Hindlimb muscle (tissue), 1 donor: ENCODE results near the gene MIB1. TPM values are rescaled to one million over a fixed set of nuclear protein-coding genes. Genes with fewer than 3 reads are reported as not detected.

Experiments
- DNase-seq: peaks from one replicate; pipeline ENCODE4 v3.0.0-alpha.2; 2013
- polyA plus RNA-seq: library from polyadenylated mRNA; unstranded; fragments of 120-200 nt; gene quantifications from one replicate; pipeline ENCODE4 v1.2.1, GENCODE V29; 2013; ENCODE audit not compliant: insufficient read length

MIB1 gene
- polyA plus RNA-seq, 1 donor: 46.1 TPM

DNA sequence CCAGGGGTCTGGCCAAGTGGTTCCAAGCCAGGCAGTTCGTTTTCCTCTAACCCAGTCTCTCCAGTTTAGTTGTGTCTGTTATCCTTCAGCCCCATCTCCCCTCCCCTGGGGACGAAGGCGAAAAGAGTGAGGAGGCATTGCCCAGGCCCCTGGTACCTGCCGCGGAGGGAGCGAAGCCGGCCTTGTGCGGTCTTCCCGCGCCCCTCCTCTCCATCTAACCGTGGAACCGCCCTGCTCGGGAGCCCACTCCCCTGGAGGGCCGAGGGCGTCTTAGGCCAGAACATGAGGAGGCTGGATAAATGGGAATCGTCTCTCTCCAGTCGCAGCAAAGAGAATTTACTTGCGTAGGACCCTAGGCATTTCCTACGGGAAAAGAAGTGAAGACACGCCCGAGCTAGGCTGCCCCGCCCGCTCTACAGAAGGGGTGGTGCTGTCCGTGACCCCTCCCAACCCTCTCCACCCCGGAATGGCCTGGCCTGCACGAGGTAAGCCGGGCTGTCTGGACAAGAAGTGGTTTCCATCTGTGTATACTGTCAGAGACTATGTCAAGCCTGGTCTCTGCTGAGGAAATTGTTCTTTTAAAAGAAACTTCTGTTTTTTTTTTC lies 156.2 kb downstream of the MIB1 start:
- no peak for DNase-seq

DNA sequence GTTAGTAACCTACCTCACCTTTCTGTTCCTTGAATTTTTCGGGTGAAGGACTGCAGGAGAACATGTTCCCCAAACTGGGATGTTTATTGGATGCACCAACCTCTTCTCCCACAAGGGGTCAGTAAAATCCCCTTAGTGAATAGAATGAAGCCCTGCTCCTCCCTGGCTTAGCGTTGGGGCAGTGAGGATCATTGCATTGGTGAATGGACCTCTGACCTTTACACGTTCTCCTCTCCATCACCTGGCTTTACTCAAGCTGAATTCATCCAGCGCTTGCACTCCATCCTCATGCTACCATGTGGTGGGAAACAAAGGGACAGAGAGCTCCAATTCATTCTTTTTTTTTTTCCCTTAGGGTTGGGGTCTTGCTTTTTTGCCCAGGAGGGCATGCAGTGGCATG lies 157.2 kb downstream of the MIB1 start:
- DNase-seq: no peak

DNA sequence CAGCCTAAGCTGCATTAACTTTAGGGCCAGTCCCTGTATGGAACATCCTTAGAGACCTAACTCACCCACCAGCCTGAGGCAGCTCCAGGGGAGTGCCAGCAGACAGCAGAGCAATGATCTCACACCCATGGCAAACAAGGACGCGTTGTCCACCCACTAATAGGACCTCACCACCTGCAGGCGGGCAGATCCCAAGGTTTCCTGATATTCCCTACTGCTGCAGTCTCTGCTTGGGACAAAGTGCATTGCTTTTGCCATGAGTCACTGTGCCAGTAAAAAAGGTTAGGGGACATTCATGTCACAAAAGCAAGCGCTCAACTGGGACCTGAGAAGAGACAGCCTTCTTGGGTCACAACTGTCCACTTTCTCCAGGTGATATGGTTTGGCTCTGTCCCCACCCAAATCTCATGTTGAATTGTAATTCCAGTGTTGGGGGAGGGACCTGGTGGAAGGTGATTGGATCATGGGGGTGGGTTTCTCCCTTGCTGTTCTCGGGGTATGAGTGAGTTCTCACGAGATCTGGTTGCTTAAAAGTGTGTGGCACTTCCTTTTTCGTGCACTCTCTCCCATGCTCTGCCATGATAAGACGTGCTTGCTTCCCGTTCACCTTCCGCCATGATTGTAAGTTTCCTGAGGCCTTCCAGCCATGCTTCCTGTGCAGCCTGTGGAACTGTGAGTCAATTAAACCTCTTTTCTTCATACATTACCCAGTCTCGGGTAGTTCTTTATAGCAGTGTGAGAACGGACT lies 160.2 kb downstream of the MIB1 start:
- DNase-seq: no peak

DNA sequence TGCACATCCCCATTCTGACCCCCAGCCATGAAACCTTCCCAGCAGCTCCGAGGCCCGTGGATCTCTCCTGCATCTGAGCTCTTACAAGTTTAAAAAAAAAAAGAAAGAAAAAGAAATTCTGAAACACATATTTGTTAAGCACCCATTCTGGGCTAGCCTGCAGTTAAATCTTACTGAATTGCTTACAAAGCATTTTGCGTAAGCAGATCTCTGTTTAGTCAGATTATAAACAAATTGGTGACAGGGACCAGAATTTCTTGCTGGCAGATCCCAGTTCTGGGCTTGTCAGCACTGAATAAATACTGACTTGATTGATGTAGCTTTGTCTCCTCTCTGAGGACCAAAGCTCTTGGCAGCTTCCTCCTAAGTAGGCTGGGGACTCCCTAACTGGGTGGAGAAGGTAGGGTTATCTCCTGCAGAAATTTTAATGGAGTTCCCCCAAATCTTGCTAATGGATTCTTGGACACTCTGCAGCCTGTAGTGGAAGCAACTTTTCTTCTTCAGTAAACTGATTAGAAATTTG lies 160.9 kb downstream of the MIB1 start:
- DNase-seq: no peak

DNA sequence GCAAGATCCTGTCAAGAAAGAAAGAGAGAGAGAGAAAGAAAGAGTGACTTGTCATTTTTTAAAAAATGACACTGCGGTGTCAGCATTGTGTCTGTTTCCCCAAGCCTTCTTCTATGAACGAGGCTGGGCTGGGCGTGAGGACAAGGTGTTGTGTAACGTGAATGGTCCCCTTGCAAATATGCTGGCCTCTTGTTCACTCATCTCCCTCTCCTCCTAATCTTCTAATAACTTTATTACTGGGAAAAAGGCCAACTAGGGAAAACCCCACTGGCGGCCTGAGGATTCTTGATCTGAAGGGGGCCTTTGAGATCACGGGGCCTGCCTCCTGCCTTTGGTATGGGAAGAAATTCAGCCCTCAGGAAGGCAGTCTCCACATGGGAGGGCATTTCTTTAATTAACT lies 163.1 kb downstream of the MIB1 start:
- no peak for DNase-seq

DNA sequence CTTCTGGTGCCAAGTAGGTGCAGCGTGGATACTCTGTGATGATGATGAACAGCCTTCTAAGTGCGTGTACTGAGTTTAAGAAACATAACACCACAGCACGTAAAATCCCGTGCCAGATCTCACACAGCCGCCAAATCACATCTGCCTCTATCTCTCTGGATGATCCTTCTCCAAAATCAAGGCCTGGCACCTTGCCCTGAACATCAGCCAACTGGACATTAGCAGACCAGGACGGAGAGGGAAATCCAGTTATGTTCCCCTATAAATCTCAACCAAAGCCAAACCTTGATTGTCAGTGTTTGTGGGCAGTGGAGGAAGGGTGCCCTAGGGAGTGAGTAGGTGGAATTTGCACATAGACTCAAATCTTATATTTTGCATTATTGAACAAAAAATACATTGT lies 164.3 kb downstream of the MIB1 start:
- DNase-seq: peak; percentile 20

DNA sequence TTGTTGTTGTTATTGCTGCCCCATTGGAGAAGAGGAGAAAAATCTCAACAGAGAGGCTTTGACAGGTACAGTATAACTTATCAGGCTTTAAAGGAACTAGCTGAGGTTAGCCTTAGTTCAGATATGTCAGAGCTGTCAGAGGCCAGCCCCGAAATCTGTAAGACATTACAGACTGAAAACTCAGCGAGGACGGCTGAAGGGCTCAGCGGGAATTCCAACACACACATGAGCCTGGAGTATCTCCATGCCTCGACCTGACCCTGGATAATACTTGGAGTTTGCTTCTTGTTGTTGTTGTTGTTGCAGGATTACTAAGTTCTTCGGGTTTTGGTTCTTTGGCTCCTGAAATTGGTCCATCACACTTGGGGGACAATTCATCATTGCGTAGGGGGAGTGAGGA lies 166.9 kb downstream of the MIB1 start:
- DNase-seq: no peak

DNA sequence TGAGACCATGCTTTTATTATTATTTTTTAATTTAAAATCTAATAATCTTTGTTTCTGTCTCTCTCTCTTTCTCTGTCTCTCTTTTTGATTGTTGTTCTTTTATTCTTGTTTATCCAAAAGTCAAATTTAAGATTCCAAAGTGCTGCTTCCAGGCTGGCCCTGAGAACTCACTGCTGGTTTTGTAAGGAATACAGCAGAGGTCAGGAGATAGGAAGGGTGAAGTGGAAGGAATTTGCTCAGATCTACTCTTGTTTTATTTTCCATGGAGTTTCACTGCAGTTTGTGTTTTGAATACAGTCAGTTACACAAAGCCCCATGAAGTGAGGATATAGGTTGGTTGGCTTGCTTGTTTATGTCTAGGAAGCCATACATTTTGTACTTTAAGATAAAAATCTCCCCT lies 168.1 kb downstream of the MIB1 start:
- DNase-seq: no peak

DNA sequence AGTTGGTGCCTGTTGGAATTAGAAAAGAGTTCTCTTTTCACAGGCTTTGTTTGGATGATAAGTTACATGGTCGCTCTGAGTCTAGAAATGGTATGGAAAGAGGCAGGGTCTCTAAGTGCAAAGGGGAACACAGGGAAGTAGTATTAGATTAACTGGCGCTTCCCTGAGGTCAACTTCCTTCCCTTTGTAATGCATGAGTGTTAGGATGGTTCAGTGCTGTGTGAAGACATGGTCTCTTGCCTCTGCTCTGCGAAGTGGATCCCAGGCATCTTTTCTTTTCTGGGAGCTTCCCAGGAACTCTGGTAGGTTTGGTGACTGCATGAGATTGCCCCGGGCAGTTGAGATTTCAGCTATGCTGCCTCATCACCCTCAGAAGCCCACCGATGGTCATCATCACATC lies 170.3 kb downstream of the MIB1 start:
- no peak for DNase-seq

DNA sequence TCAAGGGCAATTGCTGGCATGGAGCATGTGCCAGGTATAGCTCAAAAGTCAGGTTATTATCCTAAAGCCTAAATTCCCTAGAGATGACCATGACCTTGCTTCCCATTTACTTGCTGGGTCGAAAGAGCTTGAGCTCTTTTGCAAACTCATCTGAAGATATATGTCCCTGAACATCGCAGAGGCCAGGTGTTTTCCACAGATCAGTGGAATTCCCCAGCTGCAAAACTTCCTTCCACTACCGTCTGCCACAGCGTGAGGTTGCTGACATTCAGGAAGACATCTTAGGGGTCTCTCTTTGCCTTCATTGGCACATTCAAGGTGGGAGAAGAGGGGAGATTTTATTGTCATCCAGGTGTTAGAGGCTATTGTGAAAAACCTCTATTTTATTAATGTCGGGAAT lies 171.0 kb downstream of the MIB1 start:
- no peak for DNase-seq

DNA sequence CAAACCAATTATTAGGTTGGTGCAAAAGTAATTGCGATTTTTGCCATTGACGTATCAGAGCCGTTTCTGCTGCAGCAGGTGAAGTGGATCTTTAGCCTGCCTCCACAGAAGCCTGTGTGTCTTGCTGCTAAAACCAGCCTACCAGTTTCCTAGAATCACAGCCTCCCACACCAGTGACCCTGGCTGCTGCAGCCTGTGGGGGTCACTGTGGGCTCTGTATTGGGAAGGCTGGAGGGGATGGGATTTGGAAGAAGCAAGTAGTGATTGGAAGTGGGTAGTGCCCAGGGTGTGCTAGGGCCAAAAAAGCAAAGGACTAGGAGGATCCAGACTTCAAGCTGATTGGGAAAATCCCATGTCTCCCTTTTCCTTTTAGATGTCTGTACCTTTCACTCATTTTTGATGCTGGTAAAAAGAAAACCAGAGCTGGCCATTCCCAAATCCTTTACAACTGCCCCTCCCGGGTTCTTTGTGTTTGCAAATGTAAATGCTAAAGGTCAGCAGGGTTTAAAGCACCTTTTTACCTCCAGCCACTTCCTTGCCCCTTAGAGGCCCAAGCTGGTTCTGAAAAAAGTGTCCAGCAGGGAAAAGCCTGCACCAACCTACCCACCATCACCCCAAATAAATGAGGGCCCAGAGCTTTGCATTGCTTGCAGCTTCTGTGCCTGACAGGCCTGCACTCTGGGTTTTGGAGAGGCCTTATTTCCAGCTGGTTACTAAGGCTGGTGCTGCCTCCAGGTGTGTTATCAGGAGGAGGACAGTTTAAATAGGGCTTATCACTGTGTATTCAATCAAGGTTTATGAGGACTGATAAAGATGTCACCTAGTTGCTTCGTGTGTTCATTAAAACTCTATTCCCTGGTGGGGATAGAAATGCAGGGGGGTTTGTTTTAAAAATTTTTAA lies 172.0 kb downstream of the MIB1 start:
- DNase-seq: no peak

DNA sequence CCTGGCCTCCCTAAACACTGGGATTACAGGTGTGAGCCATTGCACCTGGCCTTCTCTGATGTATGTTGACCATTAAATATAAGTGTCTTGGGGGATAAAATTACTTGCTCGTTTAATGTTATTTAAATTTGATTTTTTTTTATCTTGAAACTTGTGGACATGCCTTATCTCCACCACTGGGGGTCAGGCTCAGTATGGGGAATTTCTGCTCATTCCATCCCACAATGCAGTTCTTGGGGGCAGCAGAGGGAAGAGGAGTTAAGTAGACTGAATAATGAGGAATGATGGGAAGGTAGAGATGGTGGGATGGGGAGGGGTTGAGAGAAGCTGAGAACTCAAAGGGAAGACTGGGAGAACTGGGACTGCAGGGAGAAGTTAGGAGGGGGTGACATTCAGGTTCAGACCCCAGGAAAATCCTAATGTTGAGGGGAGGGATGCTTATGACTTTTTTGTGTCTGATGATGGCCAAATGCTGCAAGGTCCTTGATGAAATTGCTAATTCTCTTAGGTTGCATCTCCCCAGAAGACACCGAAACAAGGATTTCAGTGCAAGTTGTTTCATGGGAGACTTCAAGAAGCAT lies 174.2 kb downstream of the MIB1 start:
- DNase-seq: no peak

DNA sequence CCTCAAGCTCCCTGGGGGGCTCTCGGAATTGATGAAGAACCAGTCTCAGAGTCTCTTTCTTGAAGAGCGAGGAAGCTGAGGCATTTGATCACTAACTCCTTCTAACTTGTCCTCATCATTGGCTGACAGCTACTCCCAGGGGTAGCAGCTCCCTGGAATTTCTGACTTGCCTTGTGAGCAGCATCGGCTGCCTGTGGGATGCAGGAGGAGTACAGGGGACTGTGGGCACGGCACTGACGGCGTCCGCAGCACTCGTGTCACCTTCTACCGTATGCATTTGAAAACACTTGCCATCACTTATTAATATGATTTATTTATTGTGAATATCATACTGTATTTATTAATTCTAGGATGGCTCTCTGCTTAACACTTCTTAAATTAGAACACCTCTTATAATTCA lies 175.0 kb downstream of the MIB1 start:
- DNase-seq: no peak

DNA sequence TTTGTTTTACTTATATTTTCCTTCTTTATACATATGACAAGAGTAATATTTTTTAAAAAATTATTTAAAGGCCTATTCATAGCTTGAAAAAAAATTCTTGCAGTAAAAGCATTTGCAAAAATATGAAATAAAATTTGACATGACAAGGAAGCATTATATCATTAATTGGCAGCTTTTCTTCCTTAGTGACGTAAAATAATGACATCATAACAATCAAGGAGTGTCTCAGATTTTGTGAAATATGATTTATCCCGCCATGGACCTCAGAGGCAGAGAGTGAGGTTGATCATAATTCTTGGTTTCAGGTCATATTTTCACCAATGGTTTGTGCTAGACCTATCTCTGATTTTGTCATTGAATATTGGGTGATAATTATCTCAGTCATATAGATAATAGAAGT lies 176.0 kb downstream of the MIB1 start:
- no peak for DNase-seq

DNA sequence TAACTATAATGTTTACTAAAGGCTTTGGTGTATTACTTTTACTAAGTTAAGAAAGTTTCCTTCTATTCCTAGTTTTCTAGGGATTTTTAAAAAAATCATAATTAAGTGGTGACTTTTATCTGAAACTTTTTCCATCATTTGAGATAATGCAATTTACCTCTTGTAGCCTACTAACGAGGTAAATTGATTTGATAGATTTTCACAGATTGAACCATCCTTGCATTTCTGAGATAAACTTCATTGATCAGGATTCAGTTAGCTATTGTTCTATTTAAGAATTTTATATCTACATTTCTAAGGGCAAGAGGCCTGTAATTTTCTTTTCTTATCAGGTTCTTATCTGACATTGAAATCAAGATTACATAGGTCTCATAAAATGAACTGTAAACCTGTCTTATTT lies 178.1 kb downstream of the MIB1 start:
- DNase-seq: no peak

Other genes with a start within 250 kb of the MIB1 start
- gene ESCO1, start 140.1 kb upstream of the MIB1 start, polyA plus RNA-seq: 18.0 TPM
- 75.6 TPM for gene SNRPD1, start 128.5 kb upstream of the MIB1 start, polyA plus RNA-seq
- 11.2 TPM for gene ABHD3, start 36.0 kb upstream of the MIB1 start, polyA plus RNA-seq